ENCODE results near the gene MISP.
A peak's percentile ranks its signal among the peaks of the same experiment; 100 is the strongest.

Gene MISP

GRCh38 chr19:797528-798414, 46.9 kb downstream of the MISP start:
- Histone ChIP-seq H3K9me3 (ENCODE audit: control insufficient read depth, low read length) (no peaks in the 10 kb centered on the region), H3K27ac (ENCODE audit: insufficient read depth, low read depth, low read length, poor library complexity, severe bottlenecking) (peak overlapping the region; percentile 99)
- WGBS, 2 experiments: 0% methylated on average over 128 to 129 of the region's 129 CpGs

GRCh38 chr19:798415-799075, 47.6 kb downstream of the MISP start:
- Histone ChIP-seq H3K27me3 (ENCODE audit: control insufficient read depth, insufficient read depth, low read length, poor library complexity, severe bottlenecking) (no peaks in the 10 kb centered on the region), H3K4me1 (ENCODE audit: control insufficient read depth, insufficient read depth, low read length) (peaks cover 28% of the 10 kb centered on the region), H3K36me3 (ENCODE audit: control insufficient read depth, insufficient read depth, low read length) (peaks cover 4% of the 10 kb centered on the region), H3K4me3 (ENCODE audit: insufficient read depth, low read depth, low read length) (peak overlapping the region; percentile 93), H3K27ac (ENCODE audit: insufficient read depth, low read depth, low read length, poor library complexity, severe bottlenecking) (peak overlapping the region; percentile 55), H3K9me3 (ENCODE audit: control insufficient read depth, low read length) (no peaks in the 10 kb centered on the region)
- WGBS, 2 experiments: 1% methylated on average over 44 of the region's 44 CpGs

More at GRCh38 chr19:797528-798414, 46.9 kb downstream of the MISP start:
- Histone ChIP-seq H3K27me3 (ENCODE audit: control insufficient read depth, insufficient read depth, low read length, poor library complexity, severe bottlenecking) (no peaks in the 10 kb centered on the region), H3K36me3 (ENCODE audit: control insufficient read depth, insufficient read depth, low read length) (peaks cover 4% of the 10 kb centered on the region), H3K4me1 (ENCODE audit: control insufficient read depth, insufficient read depth, low read length) (peaks cover 28% of the 10 kb centered on the region), H3K4me3 (ENCODE audit: insufficient read depth, low read depth, low read length) (peak overlapping the region; percentile 93)

GRCh38 chr19:799076-799881, 48.4 kb downstream of the MISP start:
- Histone ChIP-seq H3K27me3 (ENCODE audit: control insufficient read depth, insufficient read depth, low read length, poor library complexity, severe bottlenecking) (no peaks in the 10 kb centered on the region), H3K27ac (ENCODE audit: insufficient read depth, low read depth, low read length, poor library complexity, severe bottlenecking) (peak overlapping the region; percentile 22), H3K9me3 (ENCODE audit: control insufficient read depth, low read length) (no peaks in the 10 kb centered on the region), H3K4me3 (ENCODE audit: insufficient read depth, low read depth, low read length) (peak overlapping the region; percentile 93), H3K36me3 (ENCODE audit: control insufficient read depth, insufficient read depth, low read length) (peaks cover 11% of the 10 kb centered on the region), H3K4me1 (ENCODE audit: control insufficient read depth, insufficient read depth, low read length) (peaks cover 28% of the 10 kb centered on the region)
- WGBS, 2 experiments: 20 to 24% methylated on average over 28 of the region's 28 CpGs

GRCh38 chr19:800360-801029, 49.6 kb downstream of the MISP start:
- no peaks in the 10 kb centered on the region for H3K27me3 ChIP-seq (ENCODE audit: control insufficient read depth, insufficient read depth, low read length, poor library complexity, severe bottlenecking)
- no peak overlapping the region for H3K4me3 ChIP-seq (ENCODE audit: insufficient read depth, low read depth, low read length)
- H3K36me3 ChIP-seq (ENCODE audit: control insufficient read depth, insufficient read depth, low read length): peaks cover 24% of the 10 kb centered on the region
- WGBS, 2 experiments: 87% methylated on average over 17 of the region's 17 CpGs
- H3K9me3 ChIP-seq (ENCODE audit: control insufficient read depth, low read length): no peaks in the 10 kb centered on the region
- H3K27ac ChIP-seq (ENCODE audit: insufficient read depth, low read depth, low read length, poor library complexity, severe bottlenecking): no peak overlapping the region
- H3K4me1 ChIP-seq (ENCODE audit: control insufficient read depth, insufficient read depth, low read length): peaks cover 28% of the 10 kb centered on the region

GRCh38 chr19:801030-801860, 50.3 kb downstream of the MISP start:
- H3K36me3 ChIP-seq (ENCODE audit: control insufficient read depth, insufficient read depth, low read length): peaks cover 31% of the 10 kb centered on the region
- H3K27ac ChIP-seq (ENCODE audit: insufficient read depth, low read depth, low read length, poor library complexity, severe bottlenecking): no peak overlapping the region

GRCh38 chr19:801861-802497, 51.1 kb downstream of the MISP start:
- Histone ChIP-seq H3K4me1 (ENCODE audit: control insufficient read depth, insufficient read depth, low read length) (peaks cover 28% of the 10 kb centered on the region), H3K27me3 (ENCODE audit: control insufficient read depth, insufficient read depth, low read length, poor library complexity, severe bottlenecking) (no peaks in the 10 kb centered on the region), H3K27ac (ENCODE audit: insufficient read depth, low read depth, low read length, poor library complexity, severe bottlenecking) (peak overlapping the region; percentile 59), H3K36me3 (ENCODE audit: control insufficient read depth, insufficient read depth, low read length) (peaks cover 38% of the 10 kb centered on the region), H3K4me3 (ENCODE audit: insufficient read depth, low read depth, low read length) (no peak overlapping the region), H3K9me3 (ENCODE audit: control insufficient read depth, low read length) (no peaks in the 10 kb centered on the region)
- 87 to 90% methylated on average over 23 of the region's 23 CpGs for WGBS, 2 experiments

More at GRCh38 chr19:801030-801860, 50.3 kb downstream of the MISP start:
- H3K27me3 ChIP-seq (ENCODE audit: control insufficient read depth, insufficient read depth, low read length, poor library complexity, severe bottlenecking): no peaks in the 10 kb centered on the region
- no peak overlapping the region for H3K4me3 ChIP-seq (ENCODE audit: insufficient read depth, low read depth, low read length)
- H3K9me3 ChIP-seq (ENCODE audit: control insufficient read depth, low read length): no peaks in the 10 kb centered on the region
- peaks cover 28% of the 10 kb centered on the region for H3K4me1 ChIP-seq (ENCODE audit: control insufficient read depth, insufficient read depth, low read length)
- 92% methylated on average over 29 of the region's 29 CpGs for WGBS, 2 experiments

- H3K36me3 ChIP-seq (ENCODE audit: control insufficient read depth, insufficient read depth, low read length): peaks cover 44% of the 10 kb centered on the region
- H3K9me3 ChIP-seq (ENCODE audit: control insufficient read depth, low read length): no peaks in the 10 kb centered on the region
- H3K27me3 ChIP-seq (ENCODE audit: control insufficient read depth, insufficient read depth, low read length, poor library complexity, severe bottlenecking): no peaks in the 10 kb centered on the region
- no peak overlapping the region for H3K4me3 ChIP-seq (ENCODE audit: insufficient read depth, low read depth, low read length)
- H3K27ac ChIP-seq (ENCODE audit: insufficient read depth, low read depth, low read length, poor library complexity, severe bottlenecking): peak overlapping the region; percentile 9
- WGBS, 2 experiments: 85 to 88% methylated on average over 28 of the region's 28 CpGs
- peaks cover 28% of the 10 kb centered on the region for H3K4me1 ChIP-seq (ENCODE audit: control insufficient read depth, insufficient read depth, low read length)
These were observed 51.7 kb downstream of the MISP start for GRCh38 chr19:802498-803098.

GRCh38 chr19:803099-803561, 52.2 kb downstream of the MISP start:
- Histone ChIP-seq H3K27me3 (ENCODE audit: control insufficient read depth, insufficient read depth, low read length, poor library complexity, severe bottlenecking) (no peaks in the 10 kb centered on the region), H3K4me3 (ENCODE audit: insufficient read depth, low read depth, low read length) (no peak overlapping the region), H3K36me3 (ENCODE audit: control insufficient read depth, insufficient read depth, low read length) (peaks cover 49% of the 10 kb centered on the region), H3K9me3 (ENCODE audit: control insufficient read depth, low read length) (no peaks in the 10 kb centered on the region), H3K4me1 (ENCODE audit: control insufficient read depth, insufficient read depth, low read length) (peaks cover 28% of the 10 kb centered on the region), H3K27ac (ENCODE audit: insufficient read depth, low read depth, low read length, poor library complexity, severe bottlenecking) (no peak overlapping the region)
- 96% methylated on average over 17 of the region's 17 CpGs for WGBS, 2 experiments

Measured in ectodermal cell (in vitro differentiated cells).